Hepatocyte (in vitro differentiated cells): ENCODE results near the gene SERINC5.

ENCODE experiments used
- CTCF ChIP-seq: fragments of 200-600 bp; sonication (generic); IDR thresholded peaks from 2 replicates; pipeline ENCODE4 v1.5.1; 2016; ENCODE audit warnings: antibody characterized with exemption, mild to moderate bottlenecking; ENCODE audit not compliant: poor library complexity
- EZH2 ChIP-seq: fragments of 200-600 bp; sonication (generic); IDR thresholded peaks from 2 replicates; pipeline ENCODE4 v1.6.1; 2016; ENCODE audit warnings: antibody characterized with exemption, mild to moderate bottlenecking, borderline replicate concordance

GRCh38 chr5:80190960-80191359 lies 64.9 kb downstream of the SERINC5 start:
- TF ChIP-seq CTCF (no peak), EZH2 (no peak)
